DOHH2 (cell line): ENCODE results near the gene SMAD2.

ENCODE experiments used
- CTCF ChIP-seq: fragments of 200-600 bp; sonication (generic); IDR thresholded peaks from one replicate; pipeline ENCODE4 v1.5.1; 2014; ENCODE audit warnings: antibody characterized with exemption, mild to moderate bottlenecking, low read depth, low read length; ENCODE audit not compliant: poor library complexity, severe bottlenecking
- EZH2phosphoT487 ChIP-seq: fragments of 200-600 bp; sonication (generic); IDR thresholded peaks from 2 replicates; pipeline ENCODE4 v1.6.1; 2017; ENCODE audit warnings: borderline replicate concordance, mild to moderate bottlenecking, antibody characterized with exemption, low read length, moderate library complexity, mixed read lengths

- TF ChIP-seq CTCF, result no peak
- TF ChIP-seq EZH2phosphoT487, result no peak
Measured at GRCh38 chr18:47826157-47827074, 104.0 kb downstream of the SMAD2 start.
